ENCODE measurements around the gene TRIM14.
"Not testable (repeated sequence)": the region's sequence is repeated elsewhere in the genome, so short reads cannot be mapped to it uniquely, and the experiment has no call there.

TRIM14 gene

GRCh38 chr9:98101416-98101815 is 17.6 kb downstream of the TRIM14 start:
- Histone ChIP-seq H3K27ac (ENCODE audit: low read length) (no peak overlapping the region), H3K36me3 (ENCODE audit: control insufficient read depth, low read depth, low read length) (peaks cover 5% of the 10 kb centered on the region), H3K9me3 (ENCODE audit: control insufficient read depth, low read depth, low read length) (no peaks in the 10 kb centered on the region), H3K4me1 (ENCODE audit: control insufficient read depth, low read depth, low read length) (peaks cover 8% of the 10 kb centered on the region), H3K27me3 (ENCODE audit: control insufficient read depth, insufficient read depth, low read length) (no peaks in the 10 kb centered on the region), H3K4me3 (ENCODE audit: low read length) (no peak overlapping the region), H3K9ac (ENCODE audit: low read length) (no peak overlapping the region)

GRCh38 chr9:98100456-98100855 is 18.6 kb downstream of the TRIM14 start:
- no peaks in the 10 kb centered on the region for H3K27me3 ChIP-seq (ENCODE audit: control insufficient read depth, insufficient read depth, low read length)
- H3K9me3 ChIP-seq (ENCODE audit: control insufficient read depth, low read depth, low read length) = no peaks in the 10 kb centered on the region
- peaks cover 5% of the 10 kb centered on the region for H3K36me3 ChIP-seq (ENCODE audit: control insufficient read depth, low read depth, low read length)
- no peak overlapping the region for H3K27ac ChIP-seq (ENCODE audit: low read length)
- no peak overlapping the region for H3K4me3 ChIP-seq (ENCODE audit: low read length)
- no peak overlapping the region for H3K9ac ChIP-seq (ENCODE audit: low read length)
- peaks cover 8% of the 10 kb centered on the region for H3K4me1 ChIP-seq (ENCODE audit: control insufficient read depth, low read depth, low read length)

GRCh38 chr9:98099898-98100297 is 19.1 kb downstream of the TRIM14 start:
- Histone ChIP-seq H3K27ac (ENCODE audit: low read length) (no peak overlapping the region), H3K9me3 (ENCODE audit: control insufficient read depth, low read depth, low read length) (no peaks in the 10 kb centered on the region), H3K27me3 (ENCODE audit: control insufficient read depth, insufficient read depth, low read length) (no peaks in the 10 kb centered on the region), H3K9ac (ENCODE audit: low read length) (no peak overlapping the region), H3K4me3 (ENCODE audit: low read length) (no peak overlapping the region), H3K36me3 (ENCODE audit: control insufficient read depth, low read depth, low read length) (peaks cover 5% of the 10 kb centered on the region), H3K4me1 (ENCODE audit: control insufficient read depth, low read depth, low read length) (peaks cover 8% of the 10 kb centered on the region)

GRCh38 chr9:98099346-98099745 is 19.7 kb downstream of the TRIM14 start:
- Histone ChIP-seq H3K27ac (ENCODE audit: low read length) (no peak overlapping the region), H3K27me3 (ENCODE audit: control insufficient read depth, insufficient read depth, low read length) (no peaks in the 10 kb centered on the region), H3K4me1 (ENCODE audit: control insufficient read depth, low read depth, low read length) (peaks cover 8% of the 10 kb centered on the region), H3K9me3 (ENCODE audit: control insufficient read depth, low read depth, low read length) (no peaks in the 10 kb centered on the region), H3K9ac (ENCODE audit: low read length) (no peak overlapping the region), H3K36me3 (ENCODE audit: control insufficient read depth, low read depth, low read length) (peaks cover 5% of the 10 kb centered on the region), H3K4me3 (ENCODE audit: low read length) (no peak overlapping the region)

GRCh38 chr9:98097836-98098235 is 21.2 kb downstream of the TRIM14 start:
- Histone ChIP-seq H3K4me3 (ENCODE audit: low read length) (no peak overlapping the region), H3K9ac (ENCODE audit: low read length) (no peak overlapping the region), H3K36me3 (ENCODE audit: control insufficient read depth, low read depth, low read length) (peaks cover 5% of the 10 kb centered on the region), H3K27me3 (ENCODE audit: control insufficient read depth, insufficient read depth, low read length) (no peaks in the 10 kb centered on the region), H3K9me3 (ENCODE audit: control insufficient read depth, low read depth, low read length) (no peaks in the 10 kb centered on the region), H3K27ac (ENCODE audit: low read length) (no peak overlapping the region), H3K4me1 (ENCODE audit: control insufficient read depth, low read depth, low read length) (peaks cover 8% of the 10 kb centered on the region)

- H3K4me1 ChIP-seq (ENCODE audit: control insufficient read depth, low read depth, low read length) = peaks cover 13% of the 10 kb centered on the region
- H3K4me3 ChIP-seq (ENCODE audit: low read length) = no peak overlapping the region
- H3K27me3 ChIP-seq (ENCODE audit: control insufficient read depth, insufficient read depth, low read length) = no peaks in the 10 kb centered on the region
- no peaks in the 10 kb centered on the region for H3K9me3 ChIP-seq (ENCODE audit: control insufficient read depth, low read depth, low read length)
- no peak overlapping the region for H3K27ac ChIP-seq (ENCODE audit: low read length)
- peaks cover 5% of the 10 kb centered on the region for H3K36me3 ChIP-seq (ENCODE audit: control insufficient read depth, low read depth, low read length)
- no peak overlapping the region for H3K9ac ChIP-seq (ENCODE audit: low read length)
These were observed 22.9 kb downstream of the TRIM14 start for GRCh38 chr9:98096091-98096490.

- H3K4me1 ChIP-seq (ENCODE audit: control insufficient read depth, low read depth, low read length) = peaks cover 16% of the 10 kb centered on the region
These were observed 23.6 kb downstream of the TRIM14 start for GRCh38 chr9:98095401-98095800.

GRCh38 chr9:98094851-98095250 is 24.2 kb downstream of the TRIM14 start:
- Histone ChIP-seq H3K4me1 (ENCODE audit: control insufficient read depth, low read depth, low read length) (peaks cover 20% of the 10 kb centered on the region), H3K36me3 (ENCODE audit: control insufficient read depth, low read depth, low read length) (peaks cover 5% of the 10 kb centered on the region), H3K9me3 (ENCODE audit: control insufficient read depth, low read depth, low read length) (no peaks in the 10 kb centered on the region), H3K27ac (ENCODE audit: low read length) (no peak overlapping the region), H3K27me3 (ENCODE audit: control insufficient read depth, insufficient read depth, low read length) (no peaks in the 10 kb centered on the region), H3K4me3 (ENCODE audit: low read length) (no peak overlapping the region), H3K9ac (ENCODE audit: low read length) (no peak overlapping the region)

More at GRCh38 chr9:98095401-98095800, 23.6 kb downstream of the TRIM14 start:
- Histone ChIP-seq H3K36me3 (ENCODE audit: control insufficient read depth, low read depth, low read length) (peaks cover 5% of the 10 kb centered on the region), H3K27ac (ENCODE audit: low read length) (no peak overlapping the region), H3K9me3 (ENCODE audit: control insufficient read depth, low read depth, low read length) (no peaks in the 10 kb centered on the region), H3K9ac (ENCODE audit: low read length) (no peak overlapping the region), H3K27me3 (ENCODE audit: control insufficient read depth, insufficient read depth, low read length) (no peaks in the 10 kb centered on the region), H3K4me3 (ENCODE audit: low read length) (no peak overlapping the region)

- H3K36me3 ChIP-seq (ENCODE audit: control insufficient read depth, low read depth, low read length) = peaks cover under 1% of the 10 kb centered on the region
- H3K27me3 ChIP-seq (ENCODE audit: control insufficient read depth, insufficient read depth, low read length) = no peaks in the 10 kb centered on the region
- no peak overlapping the region for H3K27ac ChIP-seq (ENCODE audit: low read length)
- no peaks in the 10 kb centered on the region for H3K9me3 ChIP-seq (ENCODE audit: control insufficient read depth, low read depth, low read length)
- H3K4me1 ChIP-seq (ENCODE audit: control insufficient read depth, low read depth, low read length) = peaks cover 25% of the 10 kb centered on the region
- no peak overlapping the region for H3K9ac ChIP-seq (ENCODE audit: low read length)
- H3K4me3 ChIP-seq (ENCODE audit: low read length) = no peak overlapping the region
These were observed 24.7 kb downstream of the TRIM14 start for GRCh38 chr9:98094316-98094715.

GRCh38 chr9:98092613-98092931 is 26.4 kb downstream of the TRIM14 start:
- peaks cover 25% of the 10 kb centered on the region for H3K4me1 ChIP-seq (ENCODE audit: control insufficient read depth, low read depth, low read length)
- no peaks in the 10 kb centered on the region for H3K36me3 ChIP-seq (ENCODE audit: control insufficient read depth, low read depth, low read length)
- peak overlapping the region; percentile 52 for H3K4me3 ChIP-seq (ENCODE audit: low read length)
- no peaks in the 10 kb centered on the region for H3K9me3 ChIP-seq (ENCODE audit: control insufficient read depth, low read depth, low read length)
- no peak overlapping the region for H3K27ac ChIP-seq (ENCODE audit: low read length)
- no peak overlapping the region for H3K9ac ChIP-seq (ENCODE audit: low read length)
- H3K27me3 ChIP-seq (ENCODE audit: control insufficient read depth, insufficient read depth, low read length) = no peaks in the 10 kb centered on the region

- Histone ChIP-seq H3K9ac (ENCODE audit: low read length) (no peak overlapping the region), H3K36me3 (ENCODE audit: control insufficient read depth, low read depth, low read length) (no peaks in the 10 kb centered on the region), H3K9me3 (ENCODE audit: control insufficient read depth, low read depth, low read length) (no peaks in the 10 kb centered on the region), H3K4me3 (ENCODE audit: low read length) (peak overlapping the region; percentile 52), H3K27me3 (ENCODE audit: control insufficient read depth, insufficient read depth, low read length) (no peaks in the 10 kb centered on the region), H3K4me1 (ENCODE audit: control insufficient read depth, low read depth, low read length) (peaks cover 25% of the 10 kb centered on the region), H3K27ac (ENCODE audit: low read length) (no peak overlapping the region)
These were observed 27.0 kb downstream of the TRIM14 start for GRCh38 chr9:98091735-98092612.

GRCh38 chr9:98090674-98091073 is 28.3 kb downstream of the TRIM14 start:
- peak overlapping the region; percentile 18 for H3K4me3 ChIP-seq (ENCODE audit: low read length)

More at GRCh38 chr9:98090674-98091073, 28.3 kb downstream of the TRIM14 start:
- H3K27ac ChIP-seq (ENCODE audit: low read length); H3K9me3 ChIP-seq (ENCODE audit: control insufficient read depth, low read depth, low read length); H3K36me3 ChIP-seq (ENCODE audit: control insufficient read depth, low read depth, low read length); H3K27me3 ChIP-seq (ENCODE audit: control insufficient read depth, insufficient read depth, low read length); H3K9ac ChIP-seq (ENCODE audit: low read length): not testable (repeated sequence)
- peaks cover 35% of the 10 kb centered on the region for H3K4me1 ChIP-seq (ENCODE audit: control insufficient read depth, low read depth, low read length)

Data from iPS-18a (cell line).